GM21390 (cell line): ENCODE results near the gene PGM2L1.
"Not testable (repeated sequence)": the region's sequence is repeated elsewhere in the genome, so short reads cannot be mapped to it uniquely, and the experiment has no call there.

Experiments used
- ATAC-seq: cut with Tn5 transposase; IDR thresholded peaks from one replicate; pipeline ENCODE4 v1.9.1; 2021; ENCODE audit not compliant: unreplicated experiment

PGM2L1 gene

DNA sequence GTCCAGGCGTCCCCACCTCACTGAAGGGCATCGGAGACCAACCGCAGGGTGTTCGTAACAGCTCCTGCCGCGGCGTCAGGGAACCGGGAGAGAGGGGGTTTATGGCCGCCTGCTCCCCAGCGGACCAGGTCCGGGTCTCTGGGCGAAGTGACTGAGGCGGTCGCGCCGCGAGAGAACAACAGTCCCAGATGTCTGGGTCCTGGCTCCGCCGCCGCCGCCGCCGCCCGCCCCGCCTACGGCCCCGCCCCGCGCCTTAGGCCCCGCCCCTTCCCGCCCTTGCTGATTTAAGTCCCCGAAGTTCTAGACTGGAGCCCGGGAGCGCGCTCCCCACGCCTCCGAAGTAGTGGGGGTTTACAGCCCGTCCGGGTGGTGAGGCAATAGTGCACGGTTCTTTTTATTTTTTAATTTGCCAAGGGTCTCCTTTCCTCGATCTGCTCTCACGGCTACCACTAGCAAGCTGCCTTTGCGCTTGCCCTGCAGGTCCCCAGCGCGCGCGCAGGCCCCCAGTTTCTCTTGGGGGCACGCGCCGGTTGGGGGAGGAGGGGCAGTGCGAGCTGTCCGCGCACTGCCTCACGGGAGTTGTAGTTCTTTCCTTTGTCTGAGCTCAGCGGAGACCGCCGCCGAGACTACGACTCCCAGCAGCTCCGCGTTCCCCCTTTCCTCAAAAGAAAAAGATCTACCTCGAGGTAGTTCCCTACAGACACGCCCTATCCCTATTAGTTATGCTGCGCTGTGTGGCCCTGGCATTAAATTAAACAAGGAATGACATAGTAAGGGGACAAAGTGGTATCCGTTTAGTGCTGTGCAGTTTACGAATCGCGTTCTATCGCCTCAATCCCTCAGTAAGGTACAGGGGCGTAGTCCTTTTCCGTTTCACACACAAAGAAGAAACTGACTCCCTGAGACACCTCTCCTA lies at the start of gene PGM2L1:
TSS of gene PGM2L1 (minus strand) at position 190 of the 916 bp plus-strand sequence. CDS start 272 bp downstream, outside the sequence.
- peak; percentile 92 for ATAC-seq

DNA sequence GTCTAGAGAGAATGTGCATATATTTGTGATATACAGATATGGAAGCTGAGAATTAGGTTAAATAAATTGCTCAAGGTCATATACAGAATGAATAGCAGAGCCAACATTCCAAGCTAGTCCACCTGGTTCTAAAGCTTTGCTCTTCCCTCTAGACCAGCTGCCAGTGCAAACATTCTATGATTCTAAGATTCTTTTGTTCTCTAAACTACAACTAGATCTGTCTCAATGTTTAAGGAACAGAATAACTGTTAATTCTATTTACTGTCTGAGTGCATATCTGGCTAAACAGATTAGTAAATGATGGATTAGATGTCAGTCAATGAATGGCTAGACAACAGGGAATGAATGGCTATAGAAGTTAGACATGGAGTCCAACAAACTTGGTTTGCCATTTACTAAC lies 49.5 kb upstream of the PGM2L1 start:
- ATAC-seq = no peak

DNA sequence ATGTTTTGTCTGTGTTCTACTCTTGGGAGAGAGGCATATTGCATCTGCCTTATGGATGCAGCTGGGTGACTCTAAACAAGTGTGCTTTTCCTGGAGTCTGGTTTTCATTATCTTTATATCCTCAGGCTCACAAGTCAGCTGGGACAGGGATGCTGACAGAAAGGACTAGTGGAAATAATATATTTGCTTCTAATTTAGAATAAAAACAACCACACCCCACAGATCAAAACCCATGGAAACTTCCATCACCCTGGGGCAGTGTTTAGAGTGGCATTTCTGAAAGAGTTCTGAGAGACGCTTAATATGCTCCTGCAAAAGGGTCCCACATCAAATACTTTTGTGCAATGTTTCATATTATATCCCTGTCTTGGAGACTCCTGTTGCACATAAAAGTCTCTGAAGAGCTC lies 48.3 kb upstream of the PGM2L1 start:
- no peak for ATAC-seq

DNA sequence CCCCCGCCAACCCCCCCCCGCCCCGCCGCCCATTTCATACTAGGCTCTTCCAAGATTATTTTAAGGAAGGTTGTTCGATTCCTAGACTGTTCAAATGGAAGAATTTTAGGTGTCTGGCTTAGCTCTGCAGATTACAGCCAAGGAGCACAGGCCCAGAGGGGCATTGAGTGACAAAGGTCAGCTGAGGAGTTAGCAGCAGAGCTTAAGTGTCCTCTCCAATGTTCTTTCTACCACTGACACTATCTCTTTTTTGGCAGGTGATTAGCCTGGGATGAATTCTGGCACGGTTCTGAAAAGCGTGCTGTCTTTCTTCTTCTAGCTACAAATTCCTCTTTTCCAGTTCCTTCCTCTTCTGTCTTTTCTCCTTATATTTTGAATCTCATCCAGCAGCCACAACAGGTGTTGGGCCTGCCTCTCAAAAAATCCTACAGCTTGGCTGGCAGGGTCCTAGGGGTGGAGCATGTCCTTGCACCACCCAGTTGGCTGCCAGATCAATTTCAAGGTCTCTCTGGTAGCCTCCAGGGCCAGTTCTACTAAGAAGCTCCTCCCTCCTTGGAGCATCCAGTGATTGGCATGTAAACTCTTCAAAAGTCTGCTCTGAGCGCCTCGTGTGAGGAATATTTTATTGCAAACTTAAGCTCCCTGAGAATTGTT lies 46.1 kb upstream of the PGM2L1 start:
- ATAC-seq = no peak

DNA sequence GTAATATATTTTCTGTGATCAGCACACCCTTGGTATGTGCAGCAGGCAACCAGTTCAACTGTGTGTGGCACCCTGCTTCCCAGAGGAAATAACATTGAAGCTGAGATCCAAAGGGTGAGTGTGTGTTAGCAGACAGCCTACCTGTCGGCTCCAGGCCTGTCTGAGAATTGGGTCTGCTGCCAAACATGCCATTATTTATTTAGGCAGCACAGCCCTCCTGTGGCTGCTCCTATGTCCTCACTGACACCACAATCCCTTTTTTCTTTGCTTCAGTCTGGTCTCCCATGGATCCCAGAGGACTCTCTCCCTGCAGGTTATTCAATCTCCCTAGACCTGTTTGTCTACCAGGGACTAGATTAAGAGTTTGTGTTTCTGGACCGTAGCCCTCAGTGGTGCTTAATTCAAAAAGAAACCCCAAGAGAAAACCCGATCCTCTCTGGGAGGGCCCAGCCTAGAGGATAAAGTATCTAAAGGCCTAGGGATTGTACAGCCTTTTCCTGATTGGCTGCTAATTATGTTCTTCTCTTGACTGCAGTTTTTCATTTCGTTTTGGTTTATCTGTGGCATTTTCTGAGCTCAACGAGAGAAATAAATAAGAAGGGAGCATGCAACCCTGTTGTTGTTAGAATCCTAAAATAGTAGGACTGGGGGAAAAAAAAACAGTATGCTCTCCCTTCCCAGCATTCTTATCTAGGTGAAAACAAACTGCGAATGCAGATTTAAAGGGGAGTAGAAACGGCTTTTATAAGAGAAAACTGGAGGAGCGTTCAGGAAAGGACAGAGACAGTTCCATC lies 45.0 kb upstream of the PGM2L1 start:
- ATAC-seq = no peak

DNA sequence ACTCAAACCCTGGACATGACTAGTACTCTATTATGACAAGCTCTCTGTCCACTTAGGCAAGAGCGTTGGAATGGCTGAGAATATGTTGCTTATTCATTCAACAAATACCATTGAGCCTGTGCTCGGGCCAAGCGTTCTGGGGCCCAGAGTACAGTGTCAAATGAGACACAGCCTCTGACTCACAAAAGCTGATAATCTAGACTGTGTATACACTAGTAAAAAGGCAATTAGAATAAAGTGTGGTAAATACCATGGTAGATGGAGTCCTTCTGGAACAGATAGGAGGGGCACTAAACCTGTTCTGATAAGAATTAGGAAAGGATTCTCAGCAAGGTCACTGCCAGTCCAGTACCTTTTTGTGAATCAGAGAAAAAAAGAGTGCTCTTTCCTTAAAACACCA lies 44.4 kb upstream of the PGM2L1 start:
- ATAC-seq = no peak

DNA sequence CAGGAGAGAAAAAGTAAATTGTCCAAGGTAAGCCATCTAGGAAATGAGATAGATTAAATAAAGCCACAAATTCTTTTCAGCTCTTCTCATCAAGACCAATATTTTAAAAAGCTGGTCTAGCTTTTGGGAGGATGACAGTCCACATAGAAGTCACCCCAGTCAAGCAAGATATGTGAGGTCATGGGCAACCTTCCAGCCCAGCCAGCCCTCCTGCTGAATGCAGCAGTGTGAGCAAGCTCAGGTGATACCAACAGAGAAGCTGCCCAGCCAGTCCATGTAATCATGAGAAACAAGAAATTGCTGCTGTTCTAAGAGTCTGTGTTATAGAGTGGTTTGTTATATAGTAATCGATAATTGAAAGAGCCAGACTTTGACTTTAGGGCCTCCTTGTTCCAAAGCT lies 40.4 kb upstream of the PGM2L1 start:
- no peak for ATAC-seq

DNA sequence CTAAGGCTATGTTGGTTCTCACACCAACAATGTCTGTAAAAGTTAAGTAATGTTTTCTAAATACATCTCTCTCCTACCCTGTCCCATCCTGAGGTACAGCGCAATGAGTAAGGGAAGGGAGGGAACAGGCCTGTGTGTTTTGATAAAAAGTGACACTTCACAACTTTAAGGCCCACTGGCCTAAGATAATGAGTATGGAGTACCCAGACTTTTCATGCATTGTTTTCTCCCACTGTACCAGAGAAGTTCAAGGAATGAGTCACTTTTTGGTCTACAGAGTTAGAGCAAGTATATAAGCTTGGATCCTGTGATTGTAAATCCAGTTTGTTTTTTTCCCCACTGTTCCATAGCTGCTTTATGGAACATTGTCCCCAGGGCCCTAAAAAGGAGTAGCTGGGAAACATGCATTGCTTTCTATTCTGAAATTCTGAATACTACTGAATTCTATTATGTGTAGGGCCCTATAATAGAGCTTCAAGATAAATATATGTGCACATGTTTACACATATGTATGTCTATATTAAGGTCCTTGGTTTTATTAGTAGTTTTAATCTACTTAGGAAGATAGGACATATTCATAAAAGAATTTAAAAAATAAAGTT lies 39.3 kb upstream of the PGM2L1 start:
- ATAC-seq = no peak

DNA sequence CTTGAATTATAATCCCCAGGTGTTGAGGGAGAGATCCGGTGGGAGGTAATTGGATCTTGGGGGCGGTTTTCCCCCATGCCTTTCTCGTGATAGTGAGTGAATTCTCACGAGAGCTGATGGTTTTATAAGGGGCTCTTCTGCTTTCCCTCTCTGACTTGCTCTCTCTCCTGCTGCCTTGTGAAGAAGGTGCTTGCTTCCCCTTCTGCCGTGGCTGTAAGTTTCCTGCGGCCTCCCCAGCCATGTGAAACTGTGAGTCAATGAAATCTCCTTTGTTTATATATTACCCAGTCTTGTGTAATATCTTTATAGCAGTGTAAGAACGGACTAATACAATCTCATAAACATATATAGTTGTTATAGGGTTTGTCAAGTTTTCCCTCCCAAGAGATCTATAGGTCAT lies 36.3 kb upstream of the PGM2L1 start:
- ATAC-seq = no peak

DNA sequence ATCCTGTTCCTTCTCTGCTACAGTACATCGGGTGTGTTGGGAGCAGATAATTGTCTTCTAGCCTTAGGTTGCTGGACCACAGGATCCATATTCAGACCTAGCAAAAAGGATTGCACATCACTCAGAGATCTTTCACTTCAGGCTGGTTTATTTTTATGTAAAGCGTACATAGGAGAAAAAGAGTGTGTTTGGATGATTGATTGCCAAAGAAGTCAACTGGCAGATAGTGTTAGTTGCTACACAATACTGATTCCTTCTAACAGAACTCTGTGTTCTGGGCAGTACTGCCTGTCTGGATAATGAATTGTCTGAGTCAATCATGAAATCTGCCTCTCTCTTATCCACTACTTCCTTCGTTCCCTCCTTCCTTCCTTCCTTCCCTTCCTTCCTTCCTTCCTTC lies 31.0 kb upstream of the PGM2L1 start:
- no peak for ATAC-seq

DNA sequence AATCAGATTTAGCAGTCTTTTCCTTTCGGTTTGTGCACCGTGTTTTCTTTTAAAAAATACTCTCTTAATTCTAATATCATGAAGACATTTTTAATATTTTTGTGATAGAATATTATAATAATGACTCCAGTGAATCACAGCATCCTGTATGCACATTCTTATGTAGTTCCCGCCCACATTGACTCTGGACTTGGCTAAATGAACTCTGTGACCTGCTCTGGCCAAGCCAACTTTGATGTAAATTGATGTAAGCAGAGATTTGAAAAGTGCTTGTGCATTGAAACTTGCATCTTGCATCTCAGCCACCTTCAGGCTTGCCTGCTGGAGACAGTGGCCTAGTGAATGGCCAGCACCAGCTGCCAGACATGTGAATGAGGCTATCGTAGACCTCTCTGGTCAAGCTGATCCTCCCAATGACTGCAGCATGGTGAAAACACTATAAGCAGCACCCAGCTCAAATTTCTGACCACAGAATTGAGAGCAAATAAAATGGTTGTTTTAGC lies 29.2 kb upstream of the PGM2L1 start:
- ATAC-seq = no peak

DNA sequence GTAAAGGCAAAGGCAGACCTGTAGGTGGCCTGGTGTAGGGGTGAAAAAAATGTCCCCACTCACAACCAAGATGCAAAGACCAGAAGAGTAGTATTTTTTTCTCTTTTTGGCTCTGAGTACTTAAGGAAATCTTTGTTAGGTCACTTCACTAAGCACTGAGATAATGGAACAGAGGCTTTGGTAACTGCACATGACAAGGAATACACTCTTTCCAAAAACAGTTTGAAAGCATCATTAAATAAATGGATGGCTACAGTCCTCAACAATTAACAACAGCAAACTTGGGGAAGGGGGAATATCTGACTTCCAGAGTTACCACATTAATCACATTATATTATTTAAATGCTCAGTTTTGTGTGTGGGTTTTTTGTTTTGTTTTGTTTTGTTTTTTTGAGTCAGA lies 26.9 kb upstream of the PGM2L1 start:
- ATAC-seq = no peak

DNA sequence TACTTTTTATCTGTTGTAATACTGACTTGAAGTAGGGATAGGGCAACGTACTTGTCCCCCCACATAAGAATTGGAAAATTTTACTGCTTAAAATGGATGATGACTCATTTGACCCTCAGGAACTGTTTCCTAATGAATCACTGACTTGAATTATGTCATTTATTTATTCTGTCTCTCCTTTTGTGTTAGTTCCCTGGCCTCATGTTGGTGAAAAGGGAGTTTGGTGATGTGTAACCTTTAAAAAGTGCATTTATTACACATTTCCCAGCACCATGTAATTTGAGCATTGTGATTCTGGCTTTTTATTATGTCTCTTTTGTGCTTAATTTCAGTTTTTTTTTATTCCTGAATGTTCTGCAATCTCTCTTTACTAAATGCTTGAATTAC lies 20.3 kb upstream of the PGM2L1 start:
- ATAC-seq = no peak

DNA sequence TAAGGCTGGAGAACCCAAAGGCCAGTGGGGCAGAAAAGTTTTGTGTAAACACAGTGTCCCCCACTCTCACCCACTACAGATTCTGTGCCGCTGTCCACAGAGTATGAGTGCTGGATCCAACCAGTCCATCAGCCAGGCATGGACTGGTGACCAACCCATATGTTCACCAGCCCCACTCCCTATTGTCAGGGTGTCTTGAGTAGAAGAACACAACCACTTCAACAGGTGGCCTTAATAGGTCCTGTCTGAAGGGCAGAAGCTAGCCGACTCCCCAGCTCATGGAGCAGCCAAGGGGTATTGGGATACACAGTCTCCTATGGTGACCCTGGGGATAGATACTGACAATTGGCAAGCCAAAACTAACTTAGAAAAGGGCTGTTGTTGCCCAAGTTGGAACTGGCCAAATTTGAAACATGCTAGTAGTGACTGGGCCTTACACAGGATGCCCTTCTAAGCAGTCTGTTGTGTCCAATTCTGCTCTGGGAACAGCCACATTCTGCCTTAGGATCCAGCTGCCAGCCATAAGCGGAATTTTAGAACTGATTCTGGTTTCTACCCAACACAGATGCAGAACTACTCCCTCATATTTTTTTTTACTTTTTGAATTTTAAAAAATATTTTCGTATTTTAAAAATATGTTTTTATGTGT lies 19.8 kb upstream of the PGM2L1 start:
- ATAC-seq = no peak

DNA sequence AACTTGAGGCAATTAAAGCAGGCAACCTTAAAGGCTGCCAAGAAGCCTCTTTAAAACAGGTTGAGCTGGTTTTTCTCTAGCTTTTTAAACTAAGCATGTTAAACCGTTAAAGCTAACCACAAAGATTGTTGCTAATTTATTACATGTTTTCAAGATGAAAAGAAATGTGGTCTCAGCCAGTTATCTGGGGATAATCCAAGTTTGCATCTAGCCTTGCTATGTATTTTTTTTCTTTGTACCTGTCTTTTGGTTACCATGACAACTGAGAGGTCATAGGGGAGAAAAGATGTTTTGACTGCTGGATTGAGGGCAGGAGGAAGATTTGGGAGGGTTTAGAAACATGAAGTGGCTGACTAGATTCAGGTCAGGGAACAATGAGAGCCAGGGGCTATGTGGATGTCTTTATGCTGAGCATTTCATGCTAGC lies 19.2 kb upstream of the PGM2L1 start:
- ATAC-seq = no peak

DNA sequence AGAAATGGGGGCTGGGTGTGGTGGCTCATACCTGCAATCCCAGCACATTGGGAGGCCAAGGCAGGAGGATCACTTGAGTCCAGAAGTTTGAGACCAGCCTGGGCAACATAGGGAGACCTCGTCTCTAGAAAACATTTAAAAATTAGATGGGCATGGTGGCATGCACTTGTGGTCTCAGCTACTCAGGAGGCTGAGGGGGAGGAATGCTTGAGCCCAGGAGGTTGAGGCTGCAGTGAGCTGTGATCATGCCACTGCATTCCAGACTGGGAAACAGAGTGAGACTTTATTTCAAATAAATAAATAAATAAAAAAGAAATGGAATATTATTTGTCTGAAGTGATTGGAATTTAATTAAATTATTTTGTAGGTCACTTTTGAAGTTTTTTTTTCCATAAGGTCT lies 18.7 kb upstream of the PGM2L1 start:
- not testable (repeated sequence) for ATAC-seq

DNA sequence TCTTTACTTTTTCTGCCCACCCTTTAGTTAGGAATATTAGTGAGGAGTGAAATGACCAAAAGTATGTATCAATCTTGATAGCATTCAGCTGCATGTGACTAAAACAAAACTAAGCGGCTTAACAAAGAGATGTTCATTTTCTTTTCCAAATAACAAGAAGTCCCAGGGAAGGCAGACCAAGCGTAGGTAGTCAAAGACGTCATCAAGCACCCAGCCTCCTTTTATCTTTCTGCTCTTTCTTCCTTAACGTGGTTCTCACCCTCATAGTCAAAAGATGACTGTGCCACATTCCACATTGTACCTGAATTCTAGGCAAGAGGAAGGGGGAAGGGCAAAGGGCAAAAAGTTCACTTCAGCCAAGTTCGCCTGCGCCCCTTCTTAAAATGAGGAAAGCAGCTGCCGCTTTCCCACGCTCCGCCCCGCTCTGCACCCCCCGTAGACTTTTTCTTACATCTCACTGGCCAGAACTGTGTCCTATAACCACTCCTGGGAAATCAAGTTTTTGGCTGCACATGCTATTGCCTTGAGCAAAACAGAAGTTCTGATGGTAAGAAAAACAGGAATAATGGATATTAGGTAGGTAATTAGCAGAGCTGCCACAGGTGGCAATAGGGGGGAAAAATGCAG lies 14.6 kb upstream of the PGM2L1 start:
- ATAC-seq = no peak

DNA sequence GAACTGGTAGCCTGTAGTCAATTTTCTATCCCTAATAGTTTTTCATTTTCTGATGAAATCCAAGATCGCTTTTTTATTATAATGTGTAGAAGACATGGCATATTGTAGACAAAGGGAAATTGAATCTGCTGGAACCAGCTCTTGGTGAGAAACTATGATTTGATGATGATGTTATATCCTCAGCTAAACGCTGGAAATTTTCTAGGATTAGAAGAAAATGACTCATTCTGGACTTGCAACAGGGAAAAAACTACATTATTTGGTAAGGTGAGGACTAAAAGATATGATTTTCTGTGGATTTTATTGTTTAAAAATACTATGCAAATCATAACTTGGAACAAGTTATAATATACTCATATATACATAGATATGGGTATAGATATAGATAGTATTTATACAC lies 14.1 kb upstream of the PGM2L1 start:
- no peak for ATAC-seq

DNA sequence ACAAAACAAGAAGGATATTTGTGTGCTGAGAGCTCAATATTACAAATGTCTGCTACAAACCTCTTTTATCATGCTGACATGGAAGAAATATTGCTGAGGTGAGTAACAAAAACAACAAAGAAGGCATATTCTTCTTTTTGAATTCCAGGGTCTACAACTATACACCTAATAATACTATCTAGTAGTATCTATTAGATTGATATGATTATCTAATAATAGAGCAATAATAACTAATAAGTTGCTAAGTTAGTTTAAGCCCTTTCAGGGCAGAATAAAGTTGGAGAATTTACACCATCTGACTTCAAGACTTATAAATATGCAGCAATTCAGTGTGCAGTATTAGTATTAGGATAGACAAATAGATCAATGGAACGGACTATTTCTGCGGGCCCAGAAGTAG lies 11.4 kb upstream of the PGM2L1 start:
- ATAC-seq = no peak
